Astrocyte of the spinal cord (primary cell): Measurements from ENCODE around the gene GDPD2.
A peak's percentile ranks its signal among the peaks of the same experiment; 100 is the strongest.

ENCODE experiments used
- DNase-seq: peaks from one replicate; pipeline ENCODE4 v3.0.0; 2011; ENCODE audit warnings: low read depth, low spot score
- H3K4me3 ChIP-seq: 2 replicates; pipeline ENCODE4 v1.5.1; 2011; ENCODE audit warnings: low read depth, mild to moderate bottlenecking, low read length, moderate library complexity
- in situ Hi-C: cut with HindIII; loops from 2 replicates; pipeline ENCODE4 v1.10.0; 2017; ENCODE audit warnings: low sequenced_read_pairs
- TF ChIP-seq, protein P1 (sequence below): IDR thresholded peaks from 2 replicates; pipeline ENCODE4 v1.5.1; 2012; ENCODE audit warnings: low read depth, mild to moderate bottlenecking, low read length, inconsistent platforms

Gene GDPD2

DNA sequence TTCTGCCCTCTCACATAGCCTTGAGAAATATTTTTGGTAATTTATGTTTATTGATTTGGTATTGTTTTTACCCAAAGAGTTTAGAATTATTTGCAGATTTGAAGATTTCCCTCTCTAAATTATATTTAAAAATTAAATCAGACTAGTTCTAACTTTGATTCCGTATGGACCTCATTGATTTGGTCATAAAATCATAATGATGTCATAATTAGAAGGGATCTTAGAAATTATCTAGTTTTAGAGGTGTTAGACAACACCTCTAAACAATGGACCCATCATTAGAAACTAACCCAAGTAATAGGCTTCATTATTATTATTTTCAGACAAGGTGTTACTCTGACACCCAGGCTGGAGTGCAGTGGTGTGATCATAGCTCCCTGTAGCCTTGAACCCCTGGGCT lies 45.6 kb downstream of the GDPD2 start:
- TF ChIP-seq, protein P1, sequence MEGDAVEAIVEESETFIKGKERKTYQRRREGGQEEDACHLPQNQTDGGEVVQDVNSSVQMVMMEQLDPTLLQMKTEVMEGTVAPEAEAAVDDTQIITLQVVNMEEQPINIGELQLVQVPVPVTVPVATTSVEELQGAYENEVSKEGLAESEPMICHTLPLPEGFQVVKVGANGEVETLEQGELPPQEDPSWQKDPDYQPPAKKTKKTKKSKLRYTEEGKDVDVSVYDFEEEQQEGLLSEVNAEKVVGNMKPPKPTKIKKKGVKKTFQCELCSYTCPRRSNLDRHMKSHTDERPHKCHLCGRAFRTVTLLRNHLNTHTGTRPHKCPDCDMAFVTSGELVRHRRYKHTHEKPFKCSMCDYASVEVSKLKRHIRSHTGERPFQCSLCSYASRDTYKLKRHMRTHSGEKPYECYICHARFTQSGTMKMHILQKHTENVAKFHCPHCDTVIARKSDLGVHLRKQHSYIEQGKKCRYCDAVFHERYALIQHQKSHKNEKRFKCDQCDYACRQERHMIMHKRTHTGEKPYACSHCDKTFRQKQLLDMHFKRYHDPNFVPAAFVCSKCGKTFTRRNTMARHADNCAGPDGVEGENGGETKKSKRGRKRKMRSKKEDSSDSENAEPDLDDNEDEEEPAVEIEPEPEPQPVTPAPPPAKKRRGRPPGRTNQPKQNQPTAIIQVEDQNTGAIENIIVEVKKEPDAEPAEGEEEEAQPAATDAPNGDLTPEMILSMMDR = no peak
- H3K4me3 ChIP-seq = no peak overlapping the region
- no peak for DNase-seq
- in situ Hi-C loops = no loop called here

DNA sequence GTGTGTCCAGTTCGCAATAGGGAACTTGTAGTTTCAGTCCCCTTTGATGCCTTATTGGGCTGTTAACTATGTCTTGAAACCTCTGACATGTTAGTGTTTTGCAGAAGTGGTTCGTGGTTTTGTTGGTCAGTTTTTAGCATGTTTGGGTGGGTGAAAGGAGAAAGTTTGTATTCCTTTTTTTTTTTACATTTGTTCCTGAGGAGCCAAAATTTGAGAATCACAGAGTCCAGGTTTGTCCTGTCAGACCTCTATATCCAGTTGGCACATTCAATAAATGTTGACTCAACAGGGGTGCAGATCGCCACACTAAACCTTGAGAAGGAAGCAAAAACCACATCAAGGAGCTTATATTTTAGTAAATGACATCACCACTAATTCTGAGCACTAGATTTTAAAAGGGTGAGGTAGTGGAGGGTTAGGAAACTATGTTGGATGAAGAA lies 47.8 kb downstream of the GDPD2 start:
- no peak overlapping the region for H3K4me3 ChIP-seq
- in situ Hi-C loops = no loop called here
- DNase-seq = peak; percentile 61
- TF ChIP-seq, protein P1 = no peak

DNA sequence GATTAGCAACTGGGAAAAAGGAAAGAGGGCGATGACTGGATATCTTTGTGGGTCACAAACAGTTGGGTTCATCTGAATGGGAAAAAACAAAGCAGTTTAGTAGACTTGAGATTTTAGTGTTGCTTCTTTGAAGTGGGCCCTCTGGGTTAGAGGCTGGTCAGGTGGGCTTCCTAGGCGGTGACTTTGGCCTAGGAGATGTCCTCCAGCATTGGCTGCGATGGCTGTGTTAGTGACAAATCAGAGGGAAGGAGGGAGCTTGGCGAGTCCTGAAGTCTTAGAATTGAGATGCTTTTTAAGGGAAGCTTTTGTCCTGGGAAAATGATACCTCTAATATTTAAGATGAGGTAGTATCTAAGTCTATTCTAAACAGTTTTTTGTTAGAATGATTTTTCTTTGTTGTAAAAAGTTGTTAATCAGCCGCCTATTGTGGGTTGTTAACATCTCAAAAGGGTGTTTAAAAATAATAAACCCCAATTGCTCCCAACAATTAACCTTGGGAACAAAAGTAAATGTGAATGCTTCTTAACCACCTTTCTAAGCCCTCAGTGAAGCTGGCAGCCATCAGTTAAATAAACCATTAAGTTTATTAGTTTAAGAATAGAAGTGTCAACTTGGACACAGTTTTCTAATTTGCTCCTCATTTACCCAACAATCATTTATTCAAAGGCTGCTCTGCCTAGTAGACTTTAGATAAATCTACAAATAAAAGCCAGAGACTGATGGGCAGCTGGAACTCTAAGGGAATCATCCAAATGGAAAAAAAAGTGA lies 53.2 kb downstream of the GDPD2 start:
- in situ Hi-C loops = no loop called here
- TF ChIP-seq, protein P1 = no peak

DNA sequence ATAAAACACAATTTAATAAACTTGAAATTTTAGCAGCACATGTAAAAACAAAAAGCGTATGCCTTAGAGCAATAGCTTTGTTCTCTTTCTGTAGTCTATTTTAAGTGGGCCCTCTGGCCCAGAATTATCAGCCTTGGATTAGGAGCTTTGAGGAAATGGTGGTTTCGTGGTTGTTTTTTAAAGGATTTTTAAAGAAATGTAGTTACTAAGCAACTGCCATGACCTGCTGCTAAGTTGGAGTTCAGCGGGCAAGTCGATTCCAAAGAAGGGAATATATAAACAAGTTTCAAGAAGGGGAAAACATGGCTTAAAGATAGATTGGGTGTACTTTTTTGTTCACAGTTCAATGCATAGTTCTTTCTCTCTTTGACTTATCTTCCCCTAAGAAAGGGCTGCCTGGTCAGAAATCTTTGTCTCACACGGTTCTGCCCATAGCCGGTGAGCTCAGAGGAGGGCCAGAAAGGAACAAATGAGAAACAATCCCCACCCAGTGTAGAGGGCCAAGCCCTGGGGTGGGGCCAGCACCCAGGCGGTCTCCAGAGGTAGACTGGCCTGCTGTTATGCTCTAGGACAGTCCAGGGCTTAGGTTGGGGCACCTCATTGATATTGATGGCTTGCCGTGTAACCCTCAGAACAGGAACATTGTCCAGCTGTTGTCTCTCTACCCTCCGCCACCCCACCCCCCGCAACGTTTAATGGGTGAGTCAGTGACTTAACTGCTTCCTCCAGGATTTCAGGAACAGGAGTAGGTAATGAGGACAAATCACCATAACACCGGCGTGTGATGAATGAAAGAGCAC lies 54.0 kb downstream of the GDPD2 start:
- DNase-seq = peak; percentile 86
- no peak overlapping the region for H3K4me3 ChIP-seq
- in situ Hi-C loops = no loop called here
- TF ChIP-seq, protein P1 = no peak

More for the DNA sequence above, 53.2 kb downstream of the GDPD2 start:
- no peak for DNase-seq
- no peak overlapping the region for H3K4me3 ChIP-seq

DNA sequence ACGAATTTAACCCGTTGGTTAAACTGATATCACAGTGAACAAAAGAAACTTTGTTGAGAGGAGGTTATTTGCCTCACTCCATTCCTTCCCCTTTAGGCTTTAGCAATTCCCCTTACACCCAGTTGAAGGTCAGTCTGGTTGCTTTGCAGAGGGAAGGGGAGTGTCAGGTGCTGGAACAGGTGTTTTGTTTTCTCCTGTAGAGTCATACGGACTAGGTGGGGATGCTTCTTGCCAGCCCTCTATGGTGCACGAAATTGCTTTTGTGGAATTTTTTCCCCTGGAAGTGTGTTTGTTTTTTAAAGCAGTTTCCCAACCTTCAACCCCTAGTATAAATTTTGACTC lies 54.6 kb downstream of the GDPD2 start:
- in situ Hi-C loops = no loop called here
- H3K4me3 ChIP-seq = no peak overlapping the region
- no peak for DNase-seq
- TF ChIP-seq, protein P1 = no peak

DNA sequence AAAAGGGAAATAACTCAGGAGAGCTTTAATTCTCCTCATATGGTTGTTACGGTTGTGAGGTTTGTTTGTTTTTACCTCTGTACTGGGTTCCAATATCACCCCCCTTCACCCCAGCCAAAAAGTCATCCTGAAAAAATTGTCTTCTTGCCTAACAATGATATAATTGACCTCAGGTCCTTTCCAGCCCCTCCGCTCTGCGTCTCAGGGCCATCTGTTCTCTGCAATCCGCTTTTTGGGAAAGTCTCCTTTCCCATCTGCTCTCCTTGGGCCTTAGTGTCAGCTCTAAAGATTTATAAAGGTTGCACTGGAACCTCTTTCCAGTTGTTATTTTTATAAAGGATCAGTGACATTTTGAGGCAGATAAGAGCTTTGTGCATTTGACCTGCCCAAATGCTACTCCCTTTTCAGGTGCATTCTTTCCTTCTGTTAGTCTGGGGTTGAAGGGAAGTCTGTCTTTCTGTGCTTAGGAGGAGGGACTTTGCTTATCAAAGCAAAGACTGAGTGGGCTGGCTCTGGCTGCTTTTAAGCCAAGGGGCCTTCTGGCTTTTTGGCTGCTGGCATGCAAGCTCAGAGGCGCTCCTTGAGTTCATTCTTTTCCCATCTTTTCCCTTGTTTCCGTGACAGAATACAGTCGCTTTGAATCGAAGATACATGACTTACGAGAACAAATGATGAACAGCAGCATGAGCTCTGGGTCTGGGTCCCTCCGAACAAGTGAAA lies 55.6 kb downstream of the GDPD2 start:
- no peak for DNase-seq
- in situ Hi-C loops = no loop called here
- TF ChIP-seq, protein P1 = no peak
- H3K4me3 ChIP-seq = no peak overlapping the region
